GM03348 (cell line): Measurements from ENCODE around the gene SLC35F5.
"Not testable (repeated sequence)": the region's sequence is repeated elsewhere in the genome, so short reads cannot be mapped to it uniquely, and the experiment has no call there.

Experiments used
- DNase-seq: peaks from one replicate; pipeline ENCODE4 v3.0.0; 2012; ENCODE audit warnings: low spot score

The SLC35F5 gene

GRCh38 chr2:113756355-113757137 lies at the start of gene SLC35F5:
SLC35F5 (minus strand) TSS chr2:113756642; CDS start chr2:113756409, 233 bp downstream.
- peak; percentile 96 for DNase-seq

- DNase-seq = peak; percentile 37
Measured at GRCh38 chr2:113799375-113799774, 42.9 kb upstream of the SLC35F5 start.

- no peak for DNase-seq
Measured at GRCh38 chr2:113797237-113797636, 40.8 kb upstream of the SLC35F5 start.

- no peak for DNase-seq
Measured at GRCh38 chr2:113796592-113797175, 40.2 kb upstream of the SLC35F5 start.

GRCh38 chr2:113795405-113795920 lies 39.0 kb upstream of the SLC35F5 start:
- DNase-seq = no peak

- no peak for DNase-seq
Measured at GRCh38 chr2:113791697-113792590, 35.5 kb upstream of the SLC35F5 start.

- peak; percentile 23 for DNase-seq
Measured at GRCh38 chr2:113784823-113785744, 28.6 kb upstream of the SLC35F5 start.

- DNase-seq = no peak
Measured at GRCh38 chr2:113780472-113780871, 24.0 kb upstream of the SLC35F5 start.

GRCh38 chr2:113777371-113777770 lies 20.9 kb upstream of the SLC35F5 start:
- no peak for DNase-seq

- no peak for DNase-seq
Measured at GRCh38 chr2:113776949-113777348, 20.5 kb upstream of the SLC35F5 start.

- DNase-seq = not testable (repeated sequence)
Measured at GRCh38 chr2:113774616-113775015, 18.2 kb upstream of the SLC35F5 start.

GRCh38 chr2:113770929-113771328 lies 14.5 kb upstream of the SLC35F5 start:
- DNase-seq = no peak

- DNase-seq = no peak
Measured at GRCh38 chr2:113769555-113769954, 13.1 kb upstream of the SLC35F5 start.

GRCh38 chr2:113768770-113769169 lies 12.3 kb upstream of the SLC35F5 start:
- peak; percentile 41 for DNase-seq

- DNase-seq = no peak
Measured at GRCh38 chr2:113767811-113768460, 11.5 kb upstream of the SLC35F5 start.

- no peak for DNase-seq
Measured at GRCh38 chr2:113765276-113765675, 8.8 kb upstream of the SLC35F5 start.

- peak; percentile 76 for DNase-seq
Measured at GRCh38 chr2:113762377-113763118, 6.1 kb upstream of the SLC35F5 start.

GRCh38 chr2:113760400-113760799 lies 4.0 kb upstream of the SLC35F5 start:
- DNase-seq = peak; percentile 30

GRCh38 chr2:113757138-113757657 lies 756 bp upstream of the SLC35F5 start:
- DNase-seq = no peak
